Ascending aorta (tissue), 2 donors: ENCODE measurements around the gene COLEC12. TPM values are rescaled to one million over a fixed set of nuclear protein-coding genes. Genes with fewer than 3 reads are reported as not detected.

Experiments used
- DNase-seq, 2 donors: peaks; one replicate each; pipeline ENCODE4 v3.0.0-alpha.2; 2019; ENCODE audit warnings: low spot score in 2 of 2
- H3K27ac ChIP-seq, 2 donors: fragments of 200-600 bp; sonication (generic); one replicate each; pipeline ENCODE4 v1.5.1; 2016 to 2017; ENCODE audit warnings: mild to moderate bottlenecking in 1 of 2
- H3K27me3 ChIP-seq: fragments of 200-600 bp; sonication (generic); one replicate; pipeline ENCODE4 v1.5.1; 2017
- H3K36me3 ChIP-seq, 2 donors: fragments of 200-600 bp; sonication (generic); one replicate each; pipeline ENCODE4 v1.5.1; 2016
- H3K4me1 ChIP-seq, 2 donors: fragments of 200-600 bp; sonication (generic); one replicate each; pipeline ENCODE4 v1.5.1; 2016 to 2017; ENCODE audit warnings: mild to moderate bottlenecking in 1 of 2
- H3K4me3 ChIP-seq, 2 donors: fragments of 200-600 bp; sonication (generic); one replicate each; pipeline ENCODE4 v1.5.1; 2016 to 2017; ENCODE audit warnings: mild to moderate bottlenecking in 1 of 2
- H3K9me3 ChIP-seq, 2 donors: fragments of 200-600 bp; sonication (generic); one replicate each; pipeline ENCODE4 v1.5.1; 2016
- CTCF ChIP-seq, 3 experiments: fragments of 200-600 bp in 2 of 3; fragments of 450-650 bp in 1 of 3; sonication (generic) in 2 of 3; IDR thresholded peaks; one replicate each; pipeline ENCODE4 v1.5.1; 2016 to 2019; ENCODE audit warnings: antibody characterized with exemption in 3 of 3, mild to moderate bottlenecking in 1 of 3, moderate library complexity in 1 of 3
- intact Hi-C: fragments of 100-400 bp; cut with DNase I; formaldehyde crosslinking; loops from one replicate; pipeline ENCODE4 v1.15.1; 2023
- total RNA-seq: library from RNA; depleted of rRNA; stranded (reverse); fragments of >200 nt; gene quantifications from one replicate; pipeline ENCODE4 v1.1.0, GENCODE V29; 2016

The COLEC12 gene
- total RNA-seq, 1 donor from 2014 or later: 9.5 TPM

GRCh38 chr18:273525-273924 is 227.0 kb downstream of the COLEC12 start:
- no peak for TF ChIP-seq CTCF (IDR thresholded peaks at IDR 0.05)
- peaks cover 0 to 11% of the 10 kb centered on the region in 2 donors for H3K9me3 ChIP-seq
- no peaks in the 10 kb centered on the region for H3K36me3 ChIP-seq
- no peak for DNase-seq
- H3K27ac ChIP-seq: no peak overlapping the region
- no peaks in the 10 kb centered on the region for H3K27me3 ChIP-seq
- intact Hi-C loops: no loop called here
- H3K4me3 ChIP-seq: no peak overlapping the region
- peaks cover 4 to 6% of the 10 kb centered on the region in 2 donors for H3K4me1 ChIP-seq

DNA sequence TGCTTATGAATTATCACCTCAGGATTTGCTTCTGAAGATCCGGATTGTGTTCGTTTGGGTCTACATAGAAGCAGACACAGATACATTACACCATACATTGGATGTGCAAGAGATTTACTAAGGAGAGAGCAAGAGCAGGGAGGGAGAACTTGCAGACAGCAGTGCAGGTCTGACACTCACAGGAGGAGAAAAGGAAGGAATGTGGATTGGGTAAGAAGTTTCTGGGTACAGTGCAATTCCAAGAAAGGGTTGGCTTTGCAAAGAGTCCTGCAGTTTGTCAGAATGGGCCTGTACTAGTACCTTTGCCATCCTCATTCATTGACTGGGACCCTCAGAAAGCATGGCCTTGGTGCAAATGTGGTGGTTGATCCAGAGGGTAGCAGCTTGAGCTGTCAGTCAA is 227.9 kb downstream of the COLEC12 start:
- intact Hi-C loops: no loop called here
- no peak overlapping the region for H3K27ac ChIP-seq
- peaks cover 0 to 2% of the 10 kb centered on the region in 2 donors for H3K9me3 ChIP-seq
- TF ChIP-seq CTCF (IDR thresholded peaks at IDR 0.05): no peak
- no peaks in the 10 kb centered on the region for H3K36me3 ChIP-seq
- peaks cover 4 to 6% of the 10 kb centered on the region in 2 donors for H3K4me1 ChIP-seq
- DNase-seq: no peak
- no peaks in the 10 kb centered on the region for H3K27me3 ChIP-seq
- H3K4me3 ChIP-seq: no peak overlapping the region

- no peak for DNase-seq
- Histone ChIP-seq H3K4me3 (peak overlapping the region in 1 of 2 donors; percentile 66), H3K4me1 (peaks cover 6 to 7% of the 10 kb centered on the region in 2 donors), H3K36me3 (no peaks in the 10 kb centered on the region), H3K27ac (no peak overlapping the region), H3K27me3 (no peaks in the 10 kb centered on the region), H3K9me3 (no peaks in the 10 kb centered on the region)
- TF ChIP-seq CTCF (IDR thresholded peaks at IDR 0.05): no peak
- intact Hi-C loops: loop anchor here (2.0 to 5.0 kb wide), 4 partner anchors 111 to 543 kb away; partner anchors contain the start of genes ENOSF1, USP14 and YES1
These were observed 230.9 kb downstream of the COLEC12 start for GRCh38 chr18:269480-270095.

DNA sequence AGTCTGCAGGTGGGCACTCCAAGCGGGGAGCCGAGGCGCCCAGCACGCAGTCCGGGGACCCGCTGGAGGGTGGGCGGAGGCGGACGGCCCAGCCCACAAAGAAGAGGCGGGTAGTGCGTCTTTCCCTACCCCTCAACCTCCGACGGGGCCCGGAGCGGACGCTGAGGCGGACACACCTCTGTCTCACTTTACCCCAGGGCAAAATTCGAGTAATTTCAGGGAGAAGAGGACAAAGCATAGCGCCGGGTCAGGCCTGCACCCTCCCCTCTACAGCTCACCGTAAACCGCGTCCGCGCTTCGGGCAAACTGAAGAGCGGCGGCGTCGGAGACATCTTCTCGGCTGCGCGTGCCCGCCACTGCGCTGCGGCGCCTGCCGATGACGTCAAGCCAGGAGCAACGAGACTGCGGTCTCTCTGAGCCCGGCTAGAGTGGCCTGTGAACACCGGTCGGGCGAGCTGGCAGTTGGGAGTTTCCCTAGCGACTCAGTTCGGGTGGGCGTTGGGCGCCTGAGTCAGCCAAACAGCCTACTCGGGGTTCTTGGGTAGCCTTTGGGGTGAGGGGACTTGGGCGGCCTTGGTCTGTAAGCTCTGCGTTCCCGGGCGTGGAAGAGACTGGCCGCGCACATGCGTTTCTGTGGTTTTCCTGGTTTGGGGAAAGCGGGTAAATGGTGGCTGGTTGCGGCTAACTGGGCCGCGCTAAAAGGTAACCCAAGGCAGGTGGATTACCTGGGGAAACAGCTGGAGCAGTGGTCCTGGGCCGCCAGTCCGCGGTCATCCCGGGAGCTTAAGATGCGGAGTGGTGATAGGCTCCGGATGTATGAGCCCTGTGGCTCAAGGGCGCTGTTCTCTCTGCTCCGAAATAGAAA is 232.6 kb downstream of the COLEC12 start, which contains the start of gene THOC1:
THOC1 (minus strand) TSS at position 360 of the 865 bp plus-strand sequence; CDS start at position 332, 28 bp downstream.
- DNase-seq: peak; percentile 70 to 95
- no peaks in the 10 kb centered on the region for H3K27me3 ChIP-seq
- peak within 1 kb of the TSS; percentile 66 to 80 for H3K4me3 ChIP-seq
- no peaks in the 10 kb centered on the region for H3K9me3 ChIP-seq
- peaks cover 6 to 7% of the 10 kb centered on the region in 2 donors for H3K4me1 ChIP-seq
- peaks cover 9 to 12% of the 10 kb centered on the region in 2 donors for H3K36me3 ChIP-seq
- no peak for TF ChIP-seq CTCF (IDR thresholded peaks at IDR 0.05)
- peak within 1 kb of the TSS; percentile 77 to 90 for H3K27ac ChIP-seq
- intact Hi-C loops: loop anchor here (2.0 to 5.0 kb wide), 4 partner anchors 109 to 544 kb away; partner anchors contain the start of genes ENOSF1, USP14 and YES1

DNA sequence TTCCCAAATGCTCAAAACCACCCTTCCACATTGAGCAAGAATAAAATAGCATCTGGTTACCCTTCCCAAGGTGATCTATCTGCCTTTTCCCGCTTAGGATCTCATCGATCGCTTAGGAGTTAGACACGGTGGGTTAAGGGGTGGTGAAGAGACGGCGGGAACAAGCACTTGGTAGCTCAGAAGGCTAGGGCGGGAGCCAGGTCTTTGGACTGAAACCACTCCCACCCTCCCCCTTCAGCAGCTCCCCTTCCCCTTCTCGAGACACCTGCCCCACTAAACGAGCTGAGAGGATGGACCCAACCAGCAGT is 233.2 kb downstream of the COLEC12 start:
- Histone ChIP-seq H3K9me3 (no peaks in the 10 kb centered on the region), H3K4me1 (peaks cover 6 to 7% of the 10 kb centered on the region in 2 donors), H3K27ac (peak overlapping the region; percentile 77 to 90), H3K4me3 (peak overlapping the region; percentile 66 to 80), H3K36me3 (peaks cover 11 to 15% of the 10 kb centered on the region in 2 donors), H3K27me3 (no peaks in the 10 kb centered on the region)
- no peak for TF ChIP-seq CTCF (IDR thresholded peaks at IDR 0.05)
- DNase-seq: no peak
- intact Hi-C loops: loop anchor here (5.0 kb wide), 3 partner anchors 350 to 545 kb away; partner anchors contain the start of genes ENOSF1 and YES1

Other genes starting within 250 kb of the COLEC12 start
- gene THOC1, start 232.7 kb downstream of the COLEC12 start, total RNA-seq: 12.0 TPM
- not detected for gene CETN1, start 79.7 kb upstream of the COLEC12 start, total RNA-seq
- gene CLUL1, start 96.3 kb upstream of the COLEC12 start, total RNA-seq: not detected
- 0.53 TPM for gene TYMS, start 157.0 kb upstream of the COLEC12 start, total RNA-seq
- 178 TPM for gene ENOSF1, start 211.9 kb upstream of the COLEC12 start, total RNA-seq